LNCaP clone FGC (cell line): ENCODE results near the gene ZBED2.

ENCODE experiments used
- DNase-seq: peaks from one replicate; pipeline ENCODE4 v3.0.0-alpha.2; 2011; ENCODE audit warnings: low read depth
- H3K4me3 ChIP-seq: 2 replicates; pipeline ENCODE4 v1.5.1; 2011; ENCODE audit warnings: mild to moderate bottlenecking, low read depth, low read length, control low read depth
- CTCF ChIP-seq: IDR thresholded peaks from 2 replicates; pipeline ENCODE4 v1.5.1; 2012; ENCODE audit warnings: mild to moderate bottlenecking; ENCODE audit not compliant: control insufficient read depth, insufficient read depth; ENCODE audit errors: extremely low read depth

Gene ZBED2

GRCh38 chr3:111579495-111579894 is 15.7 kb downstream of the ZBED2 start:
- H3K4me3 ChIP-seq: no peak overlapping the region
- DNase-seq: no peak
- no peak for TF ChIP-seq CTCF

- no peak overlapping the region for H3K4me3 ChIP-seq
- no peak for DNase-seq
- TF ChIP-seq CTCF: no peak
Observed at GRCh38 chr3:111578867-111579266, 16.3 kb downstream of the ZBED2 start.

- no peak overlapping the region for H3K4me3 ChIP-seq
- no peak for DNase-seq
- TF ChIP-seq CTCF: peak; percentile 81
Observed at GRCh38 chr3:111577798-111578685, 17.1 kb downstream of the ZBED2 start.

- no peak for TF ChIP-seq CTCF
- no peak for DNase-seq
- H3K4me3 ChIP-seq: no peak overlapping the region
Observed at GRCh38 chr3:111577113-111577512, 18.0 kb downstream of the ZBED2 start.

- no peak overlapping the region for H3K4me3 ChIP-seq
- no peak for TF ChIP-seq CTCF
- DNase-seq: no peak
Observed at GRCh38 chr3:111571907-111572460, 23.2 kb downstream of the ZBED2 start.

GRCh38 chr3:111571282-111571681 is 23.9 kb downstream of the ZBED2 start:
- H3K4me3 ChIP-seq: no peak overlapping the region
- DNase-seq: no peak
- TF ChIP-seq CTCF: no peak
